Keratinocyte (primary cell): ENCODE results near the gene FAM110A. TPM values are rescaled to one million over a fixed set of nuclear protein-coding genes. Genes with fewer than 3 reads are reported as not detected.

Source experiments
- DNase-seq: peaks from one replicate; pipeline ENCODE4 v3.0.0-alpha.2; 2011; ENCODE audit warnings: low read depth, missing footprints, low spot score
- FAIRE-seq: peaks from 2 replicates; lab custom pipeline; 2011; peaks lifted over from hg19 to GRCh38; lab: Jason Lieb, UNC
- H2AFZ ChIP-seq: 2 replicates; pipeline ENCODE4 v1.6.0; 2012; ENCODE audit warnings: low read length, control low read depth, inconsistent platforms; ENCODE audit not compliant: control insufficient read depth
- H3K27ac ChIP-seq: 2 replicates; pipeline ENCODE4 v1.5.1; 2011; ENCODE audit warnings: low read length; ENCODE audit not compliant: control insufficient read depth, insufficient read depth
- H3K27me3 ChIP-seq: 3 replicates; pipeline ENCODE4 v1.6.0; 2011; ENCODE audit warnings: low read length; ENCODE audit not compliant: control insufficient read depth, insufficient read depth; ENCODE audit errors: extremely low read depth
- H3K36me3 ChIP-seq, 2 experiments: 2 replicates in 1 of 2; 3 replicates in 1 of 2; pipeline ENCODE4 v1.5.1; 2011; ENCODE audit warnings: low read length in 2 of 2, mild to moderate bottlenecking in 1 of 2; ENCODE audit not compliant: control insufficient read depth in 2 of 2, insufficient read depth in 2 of 2; ENCODE audit errors: extremely low read depth in 1 of 2
- H3K4me1 ChIP-seq: 3 replicates; pipeline ENCODE4 v1.5.1; 2011; ENCODE audit warnings: low read length; ENCODE audit not compliant: control insufficient read depth, insufficient read depth; ENCODE audit errors: extremely low read depth
- H3K4me2 ChIP-seq: 3 replicates; pipeline ENCODE4 v1.6.0; 2011; ENCODE audit warnings: low read depth, low read length; ENCODE audit not compliant: control insufficient read depth, insufficient read depth; ENCODE audit errors: extremely low read depth
- H3K4me3 ChIP-seq, 3 experiments: fragments of 200-600 bp in 1 of 3; sonication (generic) in 1 of 3; 2 replicates in 2 of 3; 3 replicates in 1 of 3; pipeline ENCODE4 v1.5.1; 2011 to 2016; ENCODE audit warnings: low read length in 3 of 3, mild to moderate bottlenecking in 3 of 3, control low read depth in 2 of 3, inconsistent platforms in 1 of 3, low read depth in 1 of 3, mixed read lengths in 1 of 3, mixed run types in 1 of 3, moderate library complexity in 1 of 3; ENCODE audit not compliant: control insufficient read depth in 2 of 3, insufficient read depth in 2 of 3; ENCODE audit errors: extremely low read depth in 1 of 3
- H3K79me2 ChIP-seq: 2 replicates; pipeline ENCODE4 v1.6.0; 2012; ENCODE audit warnings: low read length; ENCODE audit not compliant: control insufficient read depth, insufficient read depth
- H3K9ac ChIP-seq: 3 replicates; pipeline ENCODE4 v1.6.0; 2011; ENCODE audit warnings: low read length; ENCODE audit not compliant: control insufficient read depth, insufficient read depth; ENCODE audit errors: extremely low read depth
- H3K9me1 ChIP-seq: 3 replicates; pipeline ENCODE4 v1.6.0; 2011; ENCODE audit warnings: low read length; ENCODE audit not compliant: control insufficient read depth, insufficient read depth; ENCODE audit errors: extremely low read depth
- H3K9me3 ChIP-seq: 2 replicates; pipeline ENCODE4 v1.5.1; 2012; ENCODE audit warnings: low read depth, low read length; ENCODE audit not compliant: control insufficient read depth
- H4K20me1 ChIP-seq: 3 replicates; pipeline ENCODE4 v1.6.0; 2011; ENCODE audit warnings: low read length; ENCODE audit not compliant: control insufficient read depth, insufficient read depth; ENCODE audit errors: extremely low read depth
- CTCF ChIP-seq, 3 experiments: IDR thresholded peaks in 1 of 3; conservative IDR thresholded peaks in 1 of 3; optimal IDR thresholded peaks in 1 of 3; 2 replicates in 2 of 3; 3 replicates in 1 of 3; pipeline versions ENCODE3 to v1.5.1; 2011; ENCODE audit warnings: low read length in 3 of 3, mild to moderate bottlenecking in 3 of 3, moderate library complexity in 2 of 3, control low read depth in 1 of 3, inconsistent platforms in 1 of 3; ENCODE audit not compliant: insufficient read depth in 2 of 3; ENCODE audit errors: extremely low read depth in 1 of 3
- EZH2 ChIP-seq: IDR thresholded peaks from one replicate; pipeline ENCODE4 v1.6.1; 2012; ENCODE audit warnings: inconsistent platforms, mild to moderate bottlenecking, low read length, moderate library complexity
- dilution Hi-C: fragments of 300-500 bp; cut with MboI; formaldehyde crosslinking; loops from one replicate; pipeline ENCODE4 v1.7.0; 2020; ENCODE audit warnings: low sequenced_read_pairs; ENCODE audit not compliant: extremely low pct_ligation_motif_present
- polyA plus RNA-seq, 5 experiments: library from polyadenylated mRNA; depleted of rRNA in 3 of 5; stranded (reverse) in 3 of 5; stranded (forward) in 1 of 5; unstranded in 1 of 5; fragments of >200 nt; gene quantifications; 1 replicate in 1 of 5; 2 replicates in 3 of 5; 3 replicates in 1 of 5; pipeline versions ENCODE4 v1.2.1 to v1.2.3, GENCODE V29; 2011 to 2012; ENCODE audit warnings: missing spikeins in 2 of 5, low read depth in 1 of 5, low replicate concordance in 1 of 5

Gene FAM110A
- polyA plus RNA-seq, 1 donor (not counting 4 experiments of a cell fraction or from before 2014, with no cell fraction given): 12.3 TPM

- no peak for FAIRE-seq
- no peaks in the 10 kb centered on the region for H4K20me1 ChIP-seq
- no peak for TF ChIP-seq CTCF (optimal IDR thresholded peaks at IDR 0.05 in 1 of 3, IDR thresholded peaks at IDR 0.05 in 1 of 3, conservative IDR thresholded peaks at IDR 0.05 in 1 of 3; ENCODE audit: extremely low read depth in 1 of 3, insufficient read depth in 2 of 3, low read length in 3 of 3)
- TF ChIP-seq EZH2: no peak
- H3K9me3 ChIP-seq: no peaks in the 10 kb centered on the region
- H3K4me1 ChIP-seq: no peaks in the 10 kb centered on the region
- no peaks in the 10 kb centered on the region for H3K36me3 ChIP-seq
- H3K4me3 ChIP-seq: no peak overlapping the region
- no peak overlapping the region for H3K9ac ChIP-seq
- dilution Hi-C loops: no loop called here
- H3K79me2 ChIP-seq: no peaks in the 10 kb centered on the region
- no peak for DNase-seq
- H3K27me3 ChIP-seq: peaks cover 9% of the 10 kb centered on the region
- no peak overlapping the region for H3K27ac ChIP-seq
- no peaks in the 10 kb centered on the region for H3K9me1 ChIP-seq
- H2AFZ ChIP-seq: no peak overlapping the region
- no peak overlapping the region for H3K4me2 ChIP-seq
Measured at GRCh38 chr20:813390-813789, 20.1 kb upstream of the FAM110A start.

- Histone ChIP-seq H3K4me2 (no peak overlapping the region), H3K9ac (no peak overlapping the region), H4K20me1 (no peaks in the 10 kb centered on the region), H3K4me3 (no peak overlapping the region), H3K27ac (no peak overlapping the region), H2AFZ (no peak overlapping the region), H3K36me3 (no peaks in the 10 kb centered on the region), H3K9me3 (no peaks in the 10 kb centered on the region), H3K27me3 (peaks cover 9% of the 10 kb centered on the region), H3K4me1 (no peaks in the 10 kb centered on the region), H3K79me2 (no peaks in the 10 kb centered on the region), H3K9me1 (no peaks in the 10 kb centered on the region)
- no peak for FAIRE-seq
- TF ChIP-seq EZH2: no peak
- TF ChIP-seq CTCF (optimal IDR thresholded peaks at IDR 0.05 in 1 of 3, IDR thresholded peaks at IDR 0.05 in 1 of 3, conservative IDR thresholded peaks at IDR 0.05 in 1 of 3; ENCODE audit: extremely low read depth in 1 of 3, insufficient read depth in 2 of 3, low read length in 3 of 3): no peak
- DNase-seq: no peak
- dilution Hi-C loops: no loop called here
Measured at GRCh38 chr20:815226-815625, 18.3 kb upstream of the FAM110A start.
